GM19099 (cell line): ENCODE data around the gene FRMD8.

Source experiments
- POLR2A ChIP-seq: IDR thresholded peaks from 3 replicates; pipeline ENCODE4 v1.6.1; 2011; ENCODE audit warnings: low read depth; ENCODE audit not compliant: insufficient read length; ENCODE audit errors: extremely low read depth

FRMD8 gene

DNA sequence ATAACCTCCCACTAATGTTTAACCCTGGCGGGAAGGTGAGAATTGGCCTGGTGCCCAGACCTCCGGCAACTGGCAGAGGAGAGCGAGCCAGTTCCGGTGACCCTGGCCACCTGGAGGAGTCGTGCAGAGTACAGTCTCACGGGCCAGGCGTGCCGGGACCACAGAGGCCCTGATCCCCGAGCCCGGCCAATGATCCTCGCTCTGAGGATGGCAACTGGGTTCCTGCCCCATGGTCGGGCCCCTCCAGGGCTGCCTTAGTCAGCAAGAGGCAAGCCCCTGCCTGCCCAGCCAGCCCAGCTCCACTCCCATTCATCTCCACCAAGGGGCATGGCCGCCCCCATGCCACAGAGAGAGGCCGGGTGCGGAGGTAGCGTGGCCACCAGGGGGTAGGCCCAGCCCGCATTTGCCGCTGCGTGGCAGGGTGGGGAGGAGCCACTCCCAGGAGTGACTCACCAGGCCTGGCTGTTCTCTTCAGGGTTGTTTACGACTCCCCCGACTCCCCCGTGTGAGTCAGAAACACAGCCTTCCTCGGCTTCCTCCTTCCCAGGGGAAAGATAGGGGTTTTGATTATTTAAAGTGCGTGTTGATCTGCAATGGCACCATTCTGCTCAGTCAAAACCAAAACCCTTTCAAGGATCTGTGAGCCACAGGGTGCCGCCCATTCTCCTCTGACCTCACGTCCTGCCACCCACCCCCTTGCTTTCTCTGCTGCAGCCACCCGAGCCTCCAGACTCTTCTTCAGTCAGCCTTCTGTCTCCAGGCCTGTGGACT is 4.2 kb upstream of the FRMD8 start, which contains the start of gene SLC25A45:
TSS of gene SLC25A45 (minus strand) at position 614 of the 771 bp plus-strand sequence. CDS start 695 bp downstream, outside the sequence.
- peak; percentile 69 for TF ChIP-seq POLR2A

DNA sequence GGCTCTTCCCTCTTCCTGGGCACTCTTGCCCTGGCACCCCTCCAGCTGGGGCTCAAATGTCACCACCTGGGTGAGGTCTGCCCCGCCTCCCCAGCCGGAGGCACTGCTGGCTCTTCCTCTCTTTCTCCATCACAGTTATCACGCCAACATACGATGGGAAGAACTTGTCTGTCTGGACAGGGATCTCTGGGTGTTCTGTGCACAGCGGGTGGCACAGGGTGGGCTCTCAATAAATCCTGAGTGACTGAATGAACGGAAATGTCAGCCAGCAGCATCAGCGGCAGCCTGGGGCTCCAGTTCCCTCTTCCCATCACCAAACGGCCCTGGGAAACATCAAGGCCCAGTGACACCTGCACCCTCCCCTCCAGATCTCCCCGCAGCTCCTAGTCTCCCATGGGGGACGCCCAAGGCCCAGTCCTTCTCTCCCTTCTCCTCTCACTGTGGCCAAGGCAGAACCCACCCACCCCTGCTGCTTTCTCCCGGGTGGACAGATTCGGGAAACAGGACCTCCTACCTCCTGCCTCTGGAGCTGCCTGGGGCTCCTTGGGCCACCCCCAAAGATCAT is 3.6 kb upstream of the FRMD8 start:
- no peak for TF ChIP-seq POLR2A

DNA sequence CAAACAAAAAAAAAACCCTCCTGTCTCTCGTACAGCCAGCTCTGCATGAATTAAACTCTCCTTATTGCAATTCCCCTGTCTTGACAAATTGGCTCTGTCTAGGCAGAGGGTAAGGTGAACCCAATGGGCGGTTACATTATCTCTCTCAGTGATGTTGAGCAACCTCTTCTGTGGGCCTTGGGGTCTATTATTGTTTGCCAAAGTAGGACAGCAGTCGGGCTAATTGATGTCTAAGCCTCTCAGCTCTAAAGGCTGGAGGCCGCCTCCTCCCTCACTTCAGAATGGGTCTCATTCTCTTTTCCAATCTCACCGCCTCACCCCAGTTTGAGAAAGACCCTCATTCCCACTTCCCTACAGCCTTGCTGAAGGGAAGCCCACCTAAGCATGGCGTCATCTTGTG is 2.7 kb upstream of the FRMD8 start:
- no peak for TF ChIP-seq POLR2A

DNA sequence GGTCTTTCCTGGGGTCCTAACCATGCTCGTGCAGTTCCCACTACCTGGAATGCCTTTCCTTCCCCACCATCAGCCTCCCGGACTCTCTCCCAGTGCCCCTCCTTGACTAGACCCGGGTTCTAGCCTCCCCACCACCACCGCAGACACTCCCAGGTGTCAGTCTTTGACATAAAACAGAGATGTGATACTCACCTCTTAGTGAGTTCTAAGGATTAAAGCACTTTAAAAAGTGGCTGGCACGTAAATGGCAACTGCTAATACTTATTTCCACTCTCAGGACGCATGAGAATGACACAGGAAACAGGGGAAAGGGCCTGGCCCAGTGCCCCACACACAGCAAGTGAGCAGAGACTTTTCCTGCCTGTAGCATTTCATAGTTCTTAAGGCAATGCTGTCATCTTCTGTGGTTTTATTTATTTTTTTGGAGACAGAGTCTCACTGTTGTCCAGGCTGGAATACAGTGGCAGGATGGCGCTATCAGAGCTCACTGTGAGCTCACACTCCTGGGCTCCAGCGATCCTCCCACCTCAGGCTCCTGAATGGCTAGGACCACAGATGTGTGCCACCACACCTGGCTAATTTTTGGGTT is 2.0 kb upstream of the FRMD8 start:
- no peak for TF ChIP-seq POLR2A

DNA sequence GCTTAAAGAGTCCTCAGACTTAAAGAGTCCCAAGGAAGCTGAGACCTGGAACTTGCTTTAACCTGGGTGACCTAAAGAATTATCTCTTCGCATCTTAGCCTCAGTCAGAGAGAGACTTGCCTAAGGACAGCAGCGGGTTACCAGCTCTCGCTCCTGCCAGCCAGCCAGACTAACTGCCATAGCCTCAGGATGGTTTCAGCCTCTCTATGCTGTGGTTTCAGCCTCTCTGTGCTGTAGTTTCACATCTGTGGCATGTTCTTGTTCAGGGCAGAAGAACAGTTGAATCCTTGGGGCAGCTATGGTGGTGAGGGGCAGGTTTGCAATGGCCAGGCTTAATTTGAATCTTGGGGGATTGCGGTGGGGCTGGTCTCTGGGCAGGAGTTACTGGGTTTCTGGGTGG is 2.3 kb downstream of the FRMD8 start:
- no peak for TF ChIP-seq POLR2A

DNA sequence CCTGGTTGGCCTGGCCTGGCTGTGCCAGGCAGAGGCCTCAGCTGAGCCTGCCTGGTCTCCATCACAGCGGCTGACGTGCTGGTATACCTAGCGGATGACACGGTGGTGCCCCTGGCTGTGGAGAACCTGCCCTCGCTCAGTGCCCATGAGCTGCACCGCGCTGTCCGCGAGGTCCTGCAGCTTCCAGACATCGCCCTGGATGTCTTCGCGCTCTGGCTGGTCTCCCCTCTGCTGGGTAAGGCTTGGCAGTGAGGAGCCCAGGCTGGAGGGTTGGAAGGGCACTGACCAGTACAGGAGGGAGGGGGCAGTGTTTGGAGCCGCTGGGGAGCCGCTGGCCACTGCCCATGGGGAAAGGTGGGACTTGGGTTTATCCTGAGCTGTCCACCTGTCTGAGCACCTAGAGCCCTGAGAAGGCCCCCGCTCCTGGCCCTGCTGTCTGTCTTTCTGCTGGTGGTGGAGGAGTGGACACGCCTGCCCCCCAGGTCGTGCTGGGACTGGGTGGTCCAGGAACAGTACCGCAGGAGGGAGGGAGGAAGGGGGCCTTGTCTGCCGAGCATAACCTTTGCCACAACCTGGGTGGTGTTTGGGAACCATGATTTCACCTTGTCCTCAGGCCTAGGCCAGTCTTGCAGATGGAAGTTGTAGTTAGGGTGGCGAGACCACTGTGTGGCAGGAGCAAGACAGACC is 3.0 kb downstream of the FRMD8 start:
- TF ChIP-seq POLR2A = no peak

DNA sequence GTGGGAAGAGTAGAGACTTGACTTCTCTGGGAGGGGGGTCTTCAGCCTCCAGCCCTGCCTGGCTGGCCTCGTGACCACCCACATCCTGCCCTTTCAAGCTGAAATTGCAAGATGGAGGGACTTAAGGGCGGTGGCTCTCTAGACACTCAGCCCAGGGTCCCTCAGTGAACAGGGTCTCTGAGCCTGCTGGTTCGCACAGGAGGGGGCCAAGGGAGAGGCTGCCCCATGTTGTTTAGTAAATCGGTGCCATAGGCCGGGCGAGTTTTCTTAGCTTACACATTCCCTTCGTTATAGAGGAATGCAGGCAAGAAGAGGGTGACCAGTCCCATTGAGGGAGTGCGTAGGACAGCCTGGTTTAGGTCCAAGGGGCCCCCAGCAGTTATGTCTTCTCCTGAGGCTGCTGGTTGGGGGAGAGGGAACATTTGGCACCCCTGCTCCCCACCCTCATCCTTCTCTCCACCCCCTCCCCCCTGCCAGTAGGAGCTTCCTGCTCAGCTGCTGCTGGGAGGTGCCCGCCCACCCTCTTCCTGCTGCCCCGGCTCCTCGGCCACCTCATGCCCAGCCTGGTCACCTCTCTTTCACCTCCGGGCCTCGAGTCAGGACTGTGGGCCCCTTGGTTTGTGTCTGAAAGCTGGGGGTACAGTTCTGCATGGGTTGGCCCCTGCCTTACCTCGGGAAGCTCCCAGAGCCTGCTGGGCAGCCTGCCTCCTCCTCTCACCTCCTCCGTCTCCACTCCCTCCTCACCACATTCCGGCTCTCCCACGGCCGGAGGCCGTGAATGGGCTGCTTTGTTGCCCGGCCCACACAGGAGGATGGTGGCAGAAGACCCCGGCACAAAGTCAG is 3.9 kb downstream of the FRMD8 start:
- TF ChIP-seq POLR2A = no peak

DNA sequence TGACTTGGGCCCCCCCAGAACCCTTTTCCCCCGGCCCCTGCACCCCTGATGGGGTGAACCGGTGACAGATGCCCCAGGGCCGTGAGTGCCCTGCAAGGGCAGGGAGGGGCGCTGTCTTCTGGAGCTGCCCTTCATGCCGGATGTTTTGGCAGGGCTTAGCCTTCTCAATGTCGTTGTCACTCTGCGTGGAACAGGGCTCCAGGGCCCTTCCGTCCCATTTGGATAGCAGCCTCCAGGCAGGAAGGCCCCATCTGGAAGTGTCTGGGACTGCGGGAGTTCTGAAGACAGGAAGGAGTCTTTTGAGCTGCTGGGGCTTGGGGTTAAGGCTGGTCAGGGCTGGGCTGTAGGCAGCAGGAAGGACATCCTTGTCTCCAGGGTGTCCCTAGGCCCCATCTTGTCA is 4.6 kb downstream of the FRMD8 start:
- no peak for TF ChIP-seq POLR2A

DNA sequence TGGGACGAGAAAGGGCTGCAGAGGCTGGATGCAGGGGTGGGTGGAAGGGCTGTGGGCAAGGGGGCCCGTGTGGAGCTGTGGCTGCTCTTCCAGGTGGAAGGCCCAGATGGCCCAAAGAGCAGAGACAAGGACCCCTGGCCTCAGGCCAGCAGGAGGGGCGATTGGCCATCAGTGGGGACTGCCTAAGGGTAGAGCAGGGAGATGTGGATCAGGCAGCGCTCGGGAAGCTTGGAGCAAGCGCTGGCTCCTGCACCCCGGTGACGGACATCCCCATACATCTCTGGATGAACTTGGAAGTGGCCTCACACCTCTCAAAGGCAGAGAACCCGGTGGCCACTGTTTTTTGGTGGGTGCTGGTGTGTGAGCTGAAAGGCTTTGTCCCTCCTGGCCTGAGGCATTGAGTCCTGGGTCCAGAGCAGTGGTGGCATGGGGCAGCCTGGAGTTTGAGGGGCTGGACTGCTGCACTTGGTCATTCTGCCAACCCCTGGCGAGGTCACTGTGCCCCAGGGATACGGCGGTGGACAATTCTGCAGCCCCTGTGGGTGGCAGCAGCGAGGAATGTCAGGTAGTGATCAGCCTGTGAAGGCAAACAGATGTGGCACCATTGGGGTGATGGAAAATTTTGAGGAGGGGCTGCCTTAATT is 5.9 kb downstream of the FRMD8 start:
- TF ChIP-seq POLR2A = no peak

DNA sequence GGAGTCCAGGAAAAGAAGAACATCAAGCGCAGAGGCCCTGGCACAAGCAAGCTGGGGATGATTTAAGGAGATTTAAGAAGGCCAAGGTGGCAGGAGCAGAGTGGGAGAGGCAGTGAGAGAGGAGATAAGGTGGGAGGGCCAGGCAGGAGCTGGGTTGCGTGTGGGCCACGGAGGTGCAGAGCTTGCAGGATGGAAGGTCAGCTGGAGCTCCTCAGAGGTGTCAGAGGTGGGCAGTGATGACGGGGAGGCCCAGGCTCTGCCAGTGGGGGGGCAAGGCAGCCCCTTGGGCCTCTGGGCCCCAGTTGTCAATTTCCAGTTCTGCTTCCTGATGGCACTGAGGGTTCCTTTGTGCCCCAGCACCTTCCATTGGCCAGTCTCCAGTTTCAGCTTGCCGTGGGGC is 6.5 kb downstream of the FRMD8 start:
- no peak for TF ChIP-seq POLR2A

DNA sequence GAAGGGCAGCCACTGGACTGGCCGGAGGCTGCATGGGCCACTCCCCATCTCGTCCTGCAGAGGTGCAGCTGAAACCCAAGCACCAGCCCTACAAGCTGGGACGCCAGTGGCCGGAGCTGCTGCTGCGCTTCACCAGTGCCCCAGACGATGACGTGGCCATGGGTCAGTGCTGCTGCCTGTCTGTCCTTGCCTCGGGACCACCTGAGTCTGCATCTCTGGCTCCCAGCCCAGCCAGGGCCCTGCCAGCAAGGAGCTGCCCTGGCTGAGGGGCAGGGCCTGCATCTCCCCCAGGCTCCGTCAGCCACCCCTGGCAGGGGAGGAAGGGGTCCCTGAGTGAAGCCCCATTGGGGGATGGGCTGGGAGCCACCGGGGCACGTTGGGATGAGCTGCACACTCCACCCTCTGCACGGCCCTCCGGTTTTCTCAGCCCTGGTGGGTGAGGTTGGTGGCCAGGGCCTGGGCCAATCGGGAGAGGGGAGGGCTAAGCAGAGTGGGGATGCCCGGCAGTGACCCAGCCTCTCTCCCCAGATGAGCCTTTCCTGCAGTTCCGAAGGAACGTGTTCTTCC is 7.2 kb downstream of the FRMD8 start:
- TF ChIP-seq POLR2A = no peak

DNA sequence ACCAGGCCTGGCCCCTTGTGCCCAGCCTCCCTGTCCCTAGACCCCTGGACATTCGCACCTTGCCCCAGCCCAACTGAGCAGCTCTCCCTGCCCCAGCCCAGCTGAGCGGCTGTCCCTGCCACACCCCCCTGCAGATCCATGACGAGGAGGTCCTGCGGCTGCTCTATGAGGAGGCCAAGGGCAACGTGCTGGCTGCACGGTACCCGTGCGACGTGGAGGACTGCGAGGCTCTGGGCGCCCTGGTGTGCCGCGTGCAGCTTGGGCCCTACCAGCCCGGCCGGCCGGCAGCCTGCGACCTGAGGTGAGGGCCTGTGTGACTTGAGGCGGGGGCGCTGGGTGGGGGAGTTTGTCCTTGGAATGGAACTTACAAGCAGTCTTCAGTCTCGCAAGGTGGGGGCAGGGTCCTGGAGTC is 7.7 kb downstream of the FRMD8 start:
- no peak for TF ChIP-seq POLR2A

DNA sequence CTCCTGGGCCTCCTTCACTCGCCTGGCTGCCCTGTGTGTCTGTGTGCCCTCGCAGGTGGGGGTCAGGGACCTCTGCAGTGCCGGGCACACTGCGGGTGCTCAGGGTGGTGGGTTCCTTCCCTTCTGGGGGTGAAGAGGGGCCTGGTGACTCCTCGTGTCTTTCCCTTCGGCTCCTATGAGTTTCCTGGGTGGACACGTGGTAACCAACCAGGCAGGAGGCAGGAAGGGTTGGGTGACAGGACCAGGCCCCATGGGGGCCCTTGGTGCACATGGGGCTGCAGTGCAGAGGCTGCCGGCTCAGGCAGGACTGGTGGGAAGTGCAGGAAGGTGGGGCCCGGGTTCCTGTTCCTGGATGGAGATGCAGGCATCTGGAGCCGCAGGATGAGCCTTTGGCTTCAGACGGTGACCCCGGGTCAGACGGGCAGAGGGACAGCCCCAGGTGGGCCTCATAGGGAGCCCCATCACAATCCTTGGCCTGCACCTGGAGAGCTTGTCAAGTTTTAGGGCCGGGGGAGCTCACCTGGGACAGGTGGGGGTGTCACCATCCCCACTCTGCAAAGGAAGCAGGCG is 9.6 kb downstream of the FRMD8 start:
- TF ChIP-seq POLR2A = no peak
